Measurements from ENCODE around the gene GPS1. TPM values are rescaled to one million over a fixed set of nuclear protein-coding genes. Genes with fewer than 3 reads are reported as not detected.

The GPS1 gene
- total and polyA plus RNA-seq, 9 of the 15 experiments (the other 6 are each of a cell fraction or from before 2014, with no cell fraction given): 3.1 to 167 (median 69.9) TPM

DNA sequence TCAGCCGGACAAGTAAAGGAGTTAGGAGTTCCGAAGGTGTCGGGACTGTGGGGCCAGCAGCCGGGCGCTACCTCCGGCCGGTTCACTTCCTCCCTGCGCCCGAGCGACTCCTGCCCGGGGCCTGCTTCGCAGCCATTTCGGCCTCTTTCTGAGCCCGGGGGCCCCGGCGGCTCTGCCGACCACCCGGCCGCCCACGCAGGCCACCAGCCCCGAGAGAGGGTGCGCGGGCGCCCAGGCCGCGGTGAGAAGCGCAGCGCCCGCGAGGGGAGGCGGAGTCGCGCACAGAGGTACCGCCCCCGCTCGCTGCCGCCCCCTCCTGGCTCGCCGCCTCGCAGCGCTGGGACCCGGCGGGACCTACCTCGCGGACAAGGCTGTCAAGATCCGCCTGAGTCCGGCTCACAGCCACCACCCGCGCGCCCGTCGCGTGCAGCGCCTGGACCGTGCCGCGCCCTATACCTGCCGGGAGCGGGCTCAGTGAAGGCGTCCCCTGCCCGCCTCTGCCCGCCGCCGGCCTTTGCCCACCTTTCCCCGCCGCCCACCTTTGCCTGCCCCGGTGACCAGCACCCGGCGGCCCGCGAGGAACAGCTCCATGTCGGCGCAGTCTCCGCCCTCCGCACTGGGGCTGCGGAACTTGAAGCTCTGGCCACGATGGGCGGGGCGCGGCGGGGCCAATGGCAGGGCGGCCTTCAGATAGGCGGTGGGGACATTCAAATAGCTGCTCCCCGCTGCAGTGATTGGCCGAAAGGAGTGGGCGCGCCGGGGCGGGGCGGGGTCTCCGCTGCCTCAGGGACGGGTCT lies 14.4 kb upstream of the GPS1 start, which contains the start of gene DCXR (continued):
- TF ChIP-seq, protein P1, sequence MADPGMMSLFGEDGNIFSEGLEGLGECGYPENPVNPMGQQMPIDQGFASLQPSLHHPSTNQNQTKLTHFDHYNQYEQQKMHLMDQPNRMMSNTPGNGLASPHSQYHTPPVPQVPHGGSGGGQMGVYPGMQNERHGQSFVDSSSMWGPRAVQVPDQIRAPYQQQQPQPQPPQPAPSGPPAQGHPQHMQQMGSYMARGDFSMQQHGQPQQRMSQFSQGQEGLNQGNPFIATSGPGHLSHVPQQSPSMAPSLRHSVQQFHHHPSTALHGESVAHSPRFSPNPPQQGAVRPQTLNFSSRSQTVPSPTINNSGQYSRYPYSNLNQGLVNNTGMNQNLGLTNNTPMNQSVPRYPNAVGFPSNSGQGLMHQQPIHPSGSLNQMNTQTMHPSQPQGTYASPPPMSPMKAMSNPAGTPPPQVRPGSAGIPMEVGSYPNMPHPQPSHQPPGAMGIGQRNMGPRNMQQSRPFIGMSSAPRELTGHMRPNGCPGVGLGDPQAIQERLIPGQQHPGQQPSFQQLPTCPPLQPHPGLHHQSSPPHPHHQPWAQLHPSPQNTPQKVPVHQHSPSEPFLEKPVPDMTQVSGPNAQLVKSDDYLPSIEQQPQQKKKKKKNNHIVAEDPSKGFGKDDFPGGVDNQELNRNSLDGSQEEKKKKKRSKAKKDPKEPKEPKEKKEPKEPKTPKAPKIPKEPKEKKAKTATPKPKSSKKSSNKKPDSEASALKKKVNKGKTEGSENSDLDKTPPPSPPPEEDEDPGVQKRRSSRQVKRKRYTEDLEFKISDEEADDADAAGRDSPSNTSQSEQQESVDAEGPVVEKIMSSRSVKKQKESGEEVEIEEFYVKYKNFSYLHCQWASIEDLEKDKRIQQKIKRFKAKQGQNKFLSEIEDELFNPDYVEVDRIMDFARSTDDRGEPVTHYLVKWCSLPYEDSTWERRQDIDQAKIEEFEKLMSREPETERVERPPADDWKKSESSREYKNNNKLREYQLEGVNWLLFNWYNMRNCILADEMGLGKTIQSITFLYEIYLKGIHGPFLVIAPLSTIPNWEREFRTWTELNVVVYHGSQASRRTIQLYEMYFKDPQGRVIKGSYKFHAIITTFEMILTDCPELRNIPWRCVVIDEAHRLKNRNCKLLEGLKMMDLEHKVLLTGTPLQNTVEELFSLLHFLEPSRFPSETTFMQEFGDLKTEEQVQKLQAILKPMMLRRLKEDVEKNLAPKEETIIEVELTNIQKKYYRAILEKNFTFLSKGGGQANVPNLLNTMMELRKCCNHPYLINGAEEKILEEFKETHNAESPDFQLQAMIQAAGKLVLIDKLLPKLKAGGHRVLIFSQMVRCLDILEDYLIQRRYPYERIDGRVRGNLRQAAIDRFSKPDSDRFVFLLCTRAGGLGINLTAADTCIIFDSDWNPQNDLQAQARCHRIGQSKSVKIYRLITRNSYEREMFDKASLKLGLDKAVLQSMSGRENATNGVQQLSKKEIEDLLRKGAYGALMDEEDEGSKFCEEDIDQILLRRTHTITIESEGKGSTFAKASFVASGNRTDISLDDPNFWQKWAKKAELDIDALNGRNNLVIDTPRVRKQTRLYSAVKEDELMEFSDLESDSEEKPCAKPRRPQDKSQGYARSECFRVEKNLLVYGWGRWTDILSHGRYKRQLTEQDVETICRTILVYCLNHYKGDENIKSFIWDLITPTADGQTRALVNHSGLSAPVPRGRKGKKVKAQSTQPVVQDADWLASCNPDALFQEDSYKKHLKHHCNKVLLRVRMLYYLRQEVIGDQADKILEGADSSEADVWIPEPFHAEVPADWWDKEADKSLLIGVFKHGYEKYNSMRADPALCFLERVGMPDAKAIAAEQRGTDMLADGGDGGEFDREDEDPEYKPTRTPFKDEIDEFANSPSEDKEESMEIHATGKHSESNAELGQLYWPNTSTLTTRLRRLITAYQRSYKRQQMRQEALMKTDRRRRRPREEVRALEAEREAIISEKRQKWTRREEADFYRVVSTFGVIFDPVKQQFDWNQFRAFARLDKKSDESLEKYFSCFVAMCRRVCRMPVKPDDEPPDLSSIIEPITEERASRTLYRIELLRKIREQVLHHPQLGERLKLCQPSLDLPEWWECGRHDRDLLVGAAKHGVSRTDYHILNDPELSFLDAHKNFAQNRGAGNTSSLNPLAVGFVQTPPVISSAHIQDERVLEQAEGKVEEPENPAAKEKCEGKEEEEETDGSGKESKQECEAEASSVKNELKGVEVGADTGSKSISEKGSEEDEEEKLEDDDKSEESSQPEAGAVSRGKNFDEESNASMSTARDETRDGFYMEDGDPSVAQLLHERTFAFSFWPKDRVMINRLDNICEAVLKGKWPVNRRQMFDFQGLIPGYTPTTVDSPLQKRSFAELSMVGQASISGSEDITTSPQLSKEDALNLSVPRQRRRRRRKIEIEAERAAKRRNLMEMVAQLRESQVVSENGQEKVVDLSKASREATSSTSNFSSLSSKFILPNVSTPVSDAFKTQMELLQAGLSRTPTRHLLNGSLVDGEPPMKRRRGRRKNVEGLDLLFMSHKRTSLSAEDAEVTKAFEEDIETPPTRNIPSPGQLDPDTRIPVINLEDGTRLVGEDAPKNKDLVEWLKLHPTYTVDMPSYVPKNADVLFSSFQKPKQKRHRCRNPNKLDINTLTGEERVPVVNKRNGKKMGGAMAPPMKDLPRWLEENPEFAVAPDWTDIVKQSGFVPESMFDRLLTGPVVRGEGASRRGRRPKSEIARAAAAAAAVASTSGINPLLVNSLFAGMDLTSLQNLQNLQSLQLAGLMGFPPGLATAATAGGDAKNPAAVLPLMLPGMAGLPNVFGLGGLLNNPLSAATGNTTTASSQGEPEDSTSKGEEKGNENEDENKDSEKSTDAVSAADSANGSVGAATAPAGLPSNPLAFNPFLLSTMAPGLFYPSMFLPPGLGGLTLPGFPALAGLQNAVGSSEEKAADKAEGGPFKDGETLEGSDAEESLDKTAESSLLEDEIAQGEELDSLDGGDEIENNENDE (IDR thresholded peaks at IDR 0.05; ENCODE audit: low read depth, low read length): no peak
- TF ChIP-seq CHD1 (IDR thresholded peaks at IDR 0.05; ENCODE audit: low read length) (peak; percentile 60), MEF2D (tag; conservative IDR thresholded peaks at IDR 0.05; ENCODE audit: low read depth) (no peak), ZNF75A (CRISPR knock-in tag; IDR thresholded peaks at IDR 0.05) (no peak), HMG20B (CRISPR knock-in tag; IDR thresholded peaks at IDR 0.05) (no peak), JUND (IDR thresholded peaks at IDR 0.05; ENCODE audit: borderline replicate concordance, low read depth, low read length) (peak; percentile 5), JUND (tag; IDR thresholded peaks at IDR 0.05; ENCODE audit: borderline replicate concordance, low read depth, low read length) (no peak; the same call in 2 of the 3 replicates), CCNT2 (IDR thresholded peaks at IDR 0.05; ENCODE audit: borderline replicate concordance, extremely low read depth, insufficient read length, low read depth, low read length) (peak; percentile 85), SMAD4 (CRISPR knock-in tag; conservative IDR thresholded peaks at IDR 0.05) (peak; percentile 64; the same call in 1 of the 2 replicates), GABPB2 (CRISPR knock-in tag; conservative IDR thresholded peaks at IDR 0.05) (no peak)
- TF ChIP-seq, protein P2, sequence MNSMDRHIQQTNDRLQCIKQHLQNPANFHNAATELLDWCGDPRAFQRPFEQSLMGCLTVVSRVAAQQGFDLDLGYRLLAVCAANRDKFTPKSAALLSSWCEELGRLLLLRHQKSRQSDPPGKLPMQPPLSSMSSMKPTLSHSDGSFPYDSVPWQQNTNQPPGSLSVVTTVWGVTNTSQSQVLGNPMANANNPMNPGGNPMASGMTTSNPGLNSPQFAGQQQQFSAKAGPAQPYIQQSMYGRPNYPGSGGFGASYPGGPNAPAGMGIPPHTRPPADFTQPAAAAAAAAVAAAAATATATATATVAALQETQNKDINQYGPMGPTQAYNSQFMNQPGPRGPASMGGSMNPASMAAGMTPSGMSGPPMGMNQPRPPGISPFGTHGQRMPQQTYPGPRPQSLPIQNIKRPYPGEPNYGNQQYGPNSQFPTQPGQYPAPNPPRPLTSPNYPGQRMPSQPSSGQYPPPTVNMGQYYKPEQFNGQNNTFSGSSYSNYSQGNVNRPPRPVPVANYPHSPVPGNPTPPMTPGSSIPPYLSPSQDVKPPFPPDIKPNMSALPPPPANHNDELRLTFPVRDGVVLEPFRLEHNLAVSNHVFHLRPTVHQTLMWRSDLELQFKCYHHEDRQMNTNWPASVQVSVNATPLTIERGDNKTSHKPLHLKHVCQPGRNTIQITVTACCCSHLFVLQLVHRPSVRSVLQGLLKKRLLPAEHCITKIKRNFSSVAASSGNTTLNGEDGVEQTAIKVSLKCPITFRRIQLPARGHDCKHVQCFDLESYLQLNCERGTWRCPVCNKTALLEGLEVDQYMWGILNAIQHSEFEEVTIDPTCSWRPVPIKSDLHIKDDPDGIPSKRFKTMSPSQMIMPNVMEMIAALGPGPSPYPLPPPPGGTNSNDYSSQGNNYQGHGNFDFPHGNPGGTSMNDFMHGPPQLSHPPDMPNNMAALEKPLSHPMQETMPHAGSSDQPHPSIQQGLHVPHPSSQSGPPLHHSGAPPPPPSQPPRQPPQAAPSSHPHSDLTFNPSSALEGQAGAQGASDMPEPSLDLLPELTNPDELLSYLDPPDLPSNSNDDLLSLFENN (IDR thresholded peaks at IDR 0.05; ENCODE audit: low read depth in 2 of 2, low read length in 2 of 2): no peak; a peak in 2 of 4 replicates

All from K562 (cell line).